Lower leg skin (tissue), 3 donors: ENCODE results near the gene CAPN10.

Experiments
- CTCF ChIP-seq, 3 donors: fragments of 450-650 bp; IDR thresholded peaks; one replicate each; pipeline ENCODE4 v1.5.1; 2016; ENCODE audit warnings: antibody characterized with exemption in 3 of 3, mild to moderate bottlenecking in 3 of 3, moderate library complexity in 2 of 3
- POLR2A ChIP-seq, 2 donors: fragments of 450-650 bp; IDR thresholded peaks; one replicate each; pipeline ENCODE4 v1.6.1; 2016 to 2017; ENCODE audit warnings: antibody characterized with exemption in 2 of 2, mild to moderate bottlenecking in 1 of 2, moderate library complexity in 1 of 2

- TF ChIP-seq CTCF (IDR thresholded peaks at IDR 0.05) = no peak
- TF ChIP-seq POLR2A (IDR thresholded peaks at IDR 0.05) = no peak
Measured at GRCh38 chr2:240639566-240639965, 53.0 kb downstream of the CAPN10 start.
